Measurements from ENCODE around the gene CCM2.
A peak's percentile ranks its signal among the peaks of the same experiment; 100 is the strongest.
"Not testable (repeated sequence)": the region's sequence is repeated elsewhere in the genome, so short reads cannot be mapped to it uniquely, and the experiment has no call there.

The CCM2 gene

DNA sequence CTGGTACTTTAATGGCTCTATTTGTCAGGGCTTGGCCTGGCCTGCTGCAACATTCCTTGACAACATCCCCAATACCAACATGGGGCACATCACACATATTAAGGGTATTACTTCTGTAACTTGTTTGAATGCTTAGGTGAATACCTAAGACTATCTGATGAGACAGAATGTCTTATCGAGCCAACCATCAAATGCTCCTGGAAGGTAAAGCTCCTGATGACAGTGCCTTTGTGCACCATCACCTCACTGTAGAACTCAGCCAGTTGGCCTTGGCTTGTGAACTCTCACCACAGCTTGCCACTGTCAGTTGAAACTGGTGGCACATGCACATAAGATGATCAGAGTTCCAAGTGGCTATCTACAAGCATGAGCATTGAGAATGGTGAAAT lies 17.5 kb upstream of the CCM2 start:
- DNase-seq: no peak

- no peak for DNase-seq
Observed at GRCh38 chr7:44982970-44983369, 17.0 kb upstream of the CCM2 start.

DNA sequence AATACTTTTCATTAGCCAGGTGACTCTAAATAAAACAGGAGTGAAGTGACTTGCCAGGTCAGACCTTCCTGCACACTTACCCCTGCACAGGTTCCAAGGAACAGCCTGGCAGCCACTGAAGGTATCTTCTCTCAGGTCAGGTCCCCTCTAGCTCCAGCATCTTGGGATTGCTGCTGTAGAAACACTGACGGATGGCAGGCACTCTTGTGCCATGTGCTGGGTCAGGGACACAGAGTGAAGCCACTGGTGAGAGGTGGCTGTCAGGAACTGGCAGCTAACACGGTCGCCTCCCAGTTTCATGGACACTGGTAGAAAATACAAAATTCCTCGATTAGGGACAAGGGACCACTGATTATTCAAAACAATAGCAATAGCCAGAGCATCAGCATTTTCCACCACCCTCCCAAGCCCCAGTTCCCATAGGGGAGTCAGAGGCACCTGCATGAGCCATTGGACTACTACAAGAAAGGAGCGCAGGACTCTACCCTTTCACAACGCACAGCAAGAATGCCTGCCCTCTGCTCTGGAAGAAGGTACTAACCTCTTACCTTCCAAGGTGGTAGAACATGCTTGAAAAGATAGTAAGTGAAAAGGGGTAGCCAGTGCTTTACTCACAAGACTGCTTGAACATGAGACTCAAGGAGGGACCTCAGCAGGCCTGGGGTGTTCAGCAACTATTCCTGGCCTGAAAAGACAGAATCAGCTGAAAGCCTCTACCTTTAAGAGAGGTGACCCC lies 16.1 kb upstream of the CCM2 start:
- DNase-seq: no peak

DNA sequence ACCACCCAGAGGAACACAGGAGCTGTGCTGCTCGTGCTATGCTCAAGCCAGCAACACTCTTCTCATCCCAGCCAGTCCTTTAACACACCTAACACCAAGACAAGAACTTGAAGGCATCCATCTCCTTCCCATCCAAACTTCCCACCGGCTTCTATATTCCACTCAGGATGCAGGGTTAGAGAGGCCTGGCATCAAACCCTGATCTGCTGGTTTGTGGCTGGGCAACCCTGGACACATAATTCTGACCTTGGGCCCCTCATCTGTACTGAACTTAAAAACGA lies 15.6 kb upstream of the CCM2 start:
- no peak for DNase-seq

- DNase-seq: no peak
Observed at GRCh38 chr7:44985033-44985695, 14.8 kb upstream of the CCM2 start.

DNA sequence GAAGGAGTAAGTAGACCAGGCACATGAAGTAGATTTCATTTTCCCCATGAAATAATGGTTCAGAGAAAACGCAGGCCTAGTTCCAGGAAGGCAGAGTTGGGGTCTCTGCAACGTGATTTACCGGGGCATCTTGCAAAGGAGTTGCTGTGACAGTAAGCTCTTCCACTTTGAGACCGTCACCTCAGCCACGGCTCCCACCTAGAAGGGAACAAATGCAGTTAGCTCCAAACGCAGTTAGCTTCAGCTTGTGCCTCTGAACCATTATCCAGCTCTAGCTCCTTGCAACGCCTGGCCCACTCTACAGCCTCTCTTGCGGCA lies 14.1 kb upstream of the CCM2 start:
- DNase-seq: no peak

GRCh38 chr7:44986218-44987053 lies 13.6 kb upstream of the CCM2 start:
- DNase-seq: peak; percentile 98

- DNase-seq: no peak
Observed at GRCh38 chr7:44987457-44987856, 12.5 kb upstream of the CCM2 start.

GRCh38 chr7:44987996-44988395 lies 12.0 kb upstream of the CCM2 start:
- no peak for DNase-seq

GRCh38 chr7:44988701-44989100 lies 11.3 kb upstream of the CCM2 start:
- no peak for DNase-seq

GRCh38 chr7:44989132-44989531 lies 10.9 kb upstream of the CCM2 start:
- no peak for DNase-seq

DNA sequence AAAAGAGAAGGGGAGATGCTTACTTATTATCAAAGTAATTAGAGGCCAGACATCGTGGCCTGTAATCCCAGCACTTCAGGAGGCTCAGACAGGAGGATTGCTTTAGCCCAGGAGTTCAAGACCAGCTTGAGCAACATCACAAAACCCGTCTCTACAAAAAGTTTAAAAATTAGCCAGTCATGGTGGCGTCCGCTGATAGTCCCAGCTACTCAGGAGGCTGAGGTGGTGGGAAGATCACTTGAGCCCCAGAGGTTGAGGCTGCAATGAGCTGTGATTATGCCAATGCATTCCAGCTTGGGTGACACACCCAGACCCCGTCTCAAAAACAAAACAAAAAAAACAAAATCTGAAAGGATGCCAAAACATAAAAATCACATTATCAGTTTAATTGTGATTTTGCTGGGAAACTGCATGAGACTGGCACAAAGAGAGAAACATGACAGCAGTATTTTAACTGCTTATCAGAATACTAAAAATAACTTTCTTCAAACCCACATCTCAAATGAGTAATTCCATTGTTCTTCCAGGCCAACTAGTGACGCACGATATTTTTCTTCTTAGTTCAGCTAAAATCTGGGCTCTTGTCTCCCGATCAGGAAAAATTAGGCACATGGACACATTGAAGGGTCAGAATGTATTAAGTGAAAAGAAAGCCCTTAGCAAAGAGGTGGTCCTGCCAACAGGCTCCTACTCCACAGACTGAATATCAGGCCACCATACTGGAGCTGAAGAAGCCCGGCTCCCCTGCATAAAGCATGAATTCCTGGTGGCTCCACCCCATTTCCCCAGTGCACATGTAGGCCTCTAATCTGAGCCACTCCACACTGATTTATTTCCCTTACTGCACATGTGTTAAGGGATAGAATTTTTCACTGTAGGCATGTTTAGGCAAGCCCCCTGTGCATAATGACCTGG lies 9.6 kb upstream of the CCM2 start:
- DNase-seq: peak; percentile 48

DNA sequence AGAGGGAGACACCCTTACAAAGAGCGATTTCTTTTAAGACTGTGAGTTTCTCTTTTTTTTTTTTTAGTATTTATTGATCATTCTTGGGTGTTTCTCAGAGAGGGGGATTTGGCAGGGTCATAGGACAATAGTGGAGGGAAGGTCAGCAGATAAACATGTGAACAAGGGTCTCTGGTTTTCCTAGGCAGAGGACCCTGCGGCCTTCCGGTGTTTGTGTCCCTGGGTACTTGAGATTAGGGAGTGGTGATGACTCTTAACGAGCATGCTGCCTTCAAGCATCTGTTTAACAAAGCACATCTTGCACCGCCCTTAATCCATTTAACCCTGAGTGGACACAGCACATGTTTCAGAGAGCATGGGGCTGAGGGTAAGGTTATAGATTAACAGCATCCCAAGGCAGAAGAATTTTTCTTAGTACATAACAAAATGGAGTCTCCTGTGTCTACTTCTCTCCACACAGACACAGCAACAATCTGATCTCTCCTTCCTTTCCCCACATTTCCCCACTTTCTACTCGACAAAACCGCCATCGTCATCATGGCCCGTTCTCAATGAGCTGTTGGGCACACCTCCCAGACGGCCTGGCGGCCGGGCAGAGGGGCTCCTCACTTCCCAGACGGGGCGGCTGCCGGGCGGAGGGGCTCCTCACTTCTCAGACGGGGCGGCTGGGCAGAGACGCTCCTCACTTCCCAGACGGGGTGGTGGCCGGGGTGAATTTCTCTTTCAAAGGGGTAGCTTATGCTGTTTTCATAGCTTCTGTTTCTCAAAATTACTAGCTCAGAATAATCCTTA lies 7.8 kb upstream of the CCM2 start:
- DNase-seq: not testable (repeated sequence)

DNA sequence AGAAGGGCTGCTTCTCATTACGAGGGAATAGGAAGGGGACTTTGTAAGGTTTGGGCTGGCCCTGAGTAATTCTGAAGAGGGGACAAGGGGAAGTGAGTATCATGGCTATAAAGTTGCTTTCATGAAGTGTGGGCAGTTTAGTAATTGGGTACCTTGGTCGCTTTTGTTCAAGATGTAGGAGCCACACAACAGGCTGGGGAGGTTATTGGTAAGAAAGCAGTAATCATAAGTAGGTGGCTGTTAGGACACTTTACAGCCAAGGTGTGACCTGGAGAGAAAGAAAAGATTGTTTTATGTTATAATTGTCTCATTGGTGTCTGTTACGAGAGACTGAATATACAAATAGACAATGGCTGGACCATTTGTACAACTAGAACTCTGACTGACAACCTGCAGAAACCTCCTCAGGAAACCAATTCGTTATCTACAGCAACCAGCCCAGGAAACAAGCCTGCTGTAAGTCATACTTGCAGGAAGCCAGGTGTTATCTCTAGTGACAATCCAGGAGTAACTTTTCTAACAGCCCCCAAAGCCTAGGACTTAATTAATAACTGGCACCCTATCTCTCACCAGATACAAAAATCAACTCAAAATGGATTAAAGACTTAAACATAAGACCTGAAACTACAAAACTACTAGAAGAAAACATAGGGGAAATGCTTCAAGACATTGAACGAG lies 5.0 kb upstream of the CCM2 start:
- DNase-seq: no peak

GRCh38 chr7:44995555-44996493 lies 4.2 kb upstream of the CCM2 start:
- no peak for DNase-seq

- no peak for DNase-seq
Observed at GRCh38 chr7:44998153-44998871, 1.7 kb upstream of the CCM2 start.

- peak; percentile 99 for DNase-seq
Observed at GRCh38 chr7:44999245-45000092, 532 bp upstream of the CCM2 start.

GRCh38 chr7:45001138-45001694 lies 1.2 kb downstream of the CCM2 start:
- peak; percentile 81 for DNase-seq

- DNase-seq: no peak
Observed at GRCh38 chr7:45001826-45002225, 1.8 kb downstream of the CCM2 start.

All from NCI-H69 (cell line).